ENCODE results near the gene FLOT2. TPM values are rescaled to one million over a fixed set of nuclear protein-coding genes. Genes with fewer than 3 reads are reported as not detected.

The FLOT2 gene
- total RNA-seq, 1 experiment from 2014 or later, result 98.1 TPM

DNA sequence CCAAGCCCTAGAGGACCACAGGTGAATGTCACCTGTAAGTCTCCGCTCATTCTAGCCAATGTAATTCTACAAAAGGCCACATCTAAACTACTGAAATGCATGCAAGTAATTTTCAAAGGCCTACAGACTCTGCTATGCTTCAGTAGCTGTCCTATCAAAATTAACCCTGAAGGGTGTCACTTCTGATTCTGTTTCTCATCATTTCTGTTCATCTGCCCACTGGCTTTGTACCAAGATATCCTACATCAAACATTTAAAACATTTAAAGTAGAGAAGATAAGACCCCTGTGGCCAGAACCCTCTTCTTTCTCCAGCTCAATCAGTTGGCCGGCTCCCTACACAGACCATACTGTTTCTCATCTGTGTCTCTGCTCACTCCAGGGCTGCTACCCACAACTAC is 32.3 kb upstream of the FLOT2 start:
- no peak overlapping the region for H3K4me3 ChIP-seq (replicated peaks in 1 of 2; ENCODE audit: low read depth in 1 of 2, low read length in 2 of 2)
- no peak for ATAC-seq
- no peaks in the 10 kb centered on the region for H3K4me1 ChIP-seq (ENCODE audit: control insufficient read depth in 1 of 2, insufficient read depth in 2 of 2, low read length in 2 of 2)
- ChIA-PET POLR2A (no interaction called here), RAD21 (ENCODE audit: low non-redundant PET in 1 of 2, low total read pairs in 2 of 2, uncharacterized antibody in 2 of 2, unreplicated experiment in 2 of 2) (no interaction called here), CTCF (interaction anchor here (1.1 to 1.2 kb wide), 2 partner anchors 25 to 203 kb away, joined by 3 to 4 read pairs; no protein-coding TSS in a partner anchor)
- no peak overlapping the region for H3K4me2 ChIP-seq (ENCODE audit: low read length)
- H3K9ac ChIP-seq (ENCODE audit: low read length), result no peak overlapping the region
- no peaks in the 10 kb centered on the region for H4K20me1 ChIP-seq (ENCODE audit: insufficient read depth)
- no peak overlapping the region for H3K27ac ChIP-seq (ENCODE audit: low read depth, low read length)
- peaks cover 0 to 9% of the 10 kb centered on the region in 2 experiments; a peak in 1 of 4 replicates for H3K36me3 ChIP-seq (ENCODE audit: control insufficient read depth in 1 of 2, insufficient read depth in 2 of 2, low read length in 2 of 2)
- intact Hi-C loops (cut with micrococcal nuclease), result no loop called here
- H3K9me3 ChIP-seq (ENCODE audit: control insufficient read depth in 1 of 2, insufficient read depth in 1 of 2, low read depth in 1 of 2, low read length in 2 of 2), result no peaks in the 10 kb centered on the region
- H2AFZ ChIP-seq (ENCODE audit: low read depth, low read length, poor library complexity, severe bottlenecking), result no peak overlapping the region
- H3K27me3 ChIP-seq (ENCODE audit: insufficient read depth, low read length), result no peaks in the 10 kb centered on the region
- peaks cover 80% of the 10 kb centered on the region for H3K79me2 ChIP-seq (ENCODE audit: insufficient read depth, low read length)
- DNase-seq (ENCODE audit: low read depth, low spot score), result no peak
- BruUV-seq (replicated peaks), result no TSS peak
- TF ChIP-seq POLR2AphosphoS5 (IDR thresholded peaks at IDR 0.05; ENCODE audit: low read depth, low read length) (no peak), EGR1 (IDR thresholded peaks at IDR 0.05; ENCODE audit: low read depth) (no peak), YY1 (IDR thresholded peaks at IDR 0.05; ENCODE audit: extremely low read depth, insufficient replicate concordance, low read depth, low read length) (no peak), JUND (IDR thresholded peaks at IDR 0.05) (no peak), CEBPB (IDR thresholded peaks at IDR 0.05; ENCODE audit: low read depth) (no peak), RAD21 (IDR thresholded peaks at IDR 0.05; ENCODE audit: low read depth) (no peak), SRF (IDR thresholded peaks at IDR 0.05; ENCODE audit: low read depth) (no peak), CBX3 (IDR thresholded peaks at IDR 0.05; ENCODE audit: low read depth) (no peak), FOSL1 (IDR thresholded peaks at IDR 0.05; ENCODE audit: low read depth) (no peak), SP1 (IDR thresholded peaks at IDR 0.05; ENCODE audit: low read depth) (no peak), TCF7L2 (IDR thresholded peaks at IDR 0.05; ENCODE audit: borderline replicate concordance, extremely low read depth, insufficient read depth, insufficient read length) (no peak)
- TF ChIP-seq, protein P1, sequence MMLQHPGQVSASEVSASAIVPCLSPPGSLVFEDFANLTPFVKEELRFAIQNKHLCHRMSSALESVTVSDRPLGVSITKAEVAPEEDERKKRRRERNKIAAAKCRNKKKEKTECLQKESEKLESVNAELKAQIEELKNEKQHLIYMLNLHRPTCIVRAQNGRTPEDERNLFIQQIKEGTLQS (IDR thresholded peaks at IDR 0.05), result no peak
- TF ChIP-seq, protein P2, sequence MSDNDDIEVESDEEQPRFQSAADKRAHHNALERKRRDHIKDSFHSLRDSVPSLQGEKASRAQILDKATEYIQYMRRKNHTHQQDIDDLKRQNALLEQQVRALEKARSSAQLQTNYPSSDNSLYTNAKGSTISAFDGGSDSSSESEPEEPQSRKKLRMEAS (IDR thresholded peaks at IDR 0.05), result no peak
- TF ChIP-seq, protein P3, sequence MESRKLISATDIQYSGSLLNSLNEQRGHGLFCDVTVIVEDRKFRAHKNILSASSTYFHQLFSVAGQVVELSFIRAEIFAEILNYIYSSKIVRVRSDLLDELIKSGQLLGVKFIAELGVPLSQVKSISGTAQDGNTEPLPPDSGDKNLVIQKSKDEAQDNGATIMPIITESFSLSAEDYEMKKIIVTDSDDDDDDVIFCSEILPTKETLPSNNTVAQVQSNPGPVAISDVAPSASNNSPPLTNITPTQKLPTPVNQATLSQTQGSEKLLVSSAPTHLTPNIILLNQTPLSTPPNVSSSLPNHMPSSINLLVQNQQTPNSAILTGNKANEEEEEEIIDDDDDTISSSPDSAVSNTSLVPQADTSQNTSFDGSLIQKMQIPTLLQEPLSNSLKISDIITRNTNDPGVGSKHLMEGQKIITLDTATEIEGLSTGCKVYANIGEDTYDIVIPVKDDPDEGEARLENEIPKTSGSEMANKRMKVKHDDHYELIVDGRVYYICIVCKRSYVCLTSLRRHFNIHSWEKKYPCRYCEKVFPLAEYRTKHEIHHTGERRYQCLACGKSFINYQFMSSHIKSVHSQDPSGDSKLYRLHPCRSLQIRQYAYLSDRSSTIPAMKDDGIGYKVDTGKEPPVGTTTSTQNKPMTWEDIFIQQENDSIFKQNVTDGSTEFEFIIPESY (IDR thresholded peaks at IDR 0.05; ENCODE audit: extremely low read depth, insufficient replicate concordance, low read length), result no peak
- no peaks in the 10 kb centered on the region for H3K9me2 ChIP-seq (ENCODE audit: insufficient read depth)

Measured in HCT116 (cell line).